Measurements from ENCODE around the gene PLCL2.

PLCL2 gene

DNA sequence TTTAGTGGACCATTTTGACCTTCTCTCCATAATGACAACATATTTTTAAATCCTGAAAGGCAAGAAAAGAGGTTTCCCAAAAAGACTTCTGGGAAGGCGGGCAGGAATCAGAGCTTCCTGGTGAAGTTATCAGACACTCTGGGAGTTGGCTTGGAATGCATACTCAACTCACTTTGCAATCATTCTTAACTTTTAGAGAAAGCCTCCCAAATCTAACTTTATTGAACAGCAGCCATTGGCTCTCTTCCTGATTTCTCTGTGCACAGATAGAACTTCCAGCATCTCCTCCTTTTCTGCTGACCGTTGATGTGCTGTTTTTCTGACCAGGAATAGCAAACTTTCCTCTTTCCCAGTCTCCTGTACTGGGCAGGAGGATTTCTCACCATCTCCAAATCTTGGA, 44.6 kb downstream of the PLCL2 start:
- TF ChIP-seq CTCF (IDR thresholded peaks at IDR 0.05), result no peak

DNA sequence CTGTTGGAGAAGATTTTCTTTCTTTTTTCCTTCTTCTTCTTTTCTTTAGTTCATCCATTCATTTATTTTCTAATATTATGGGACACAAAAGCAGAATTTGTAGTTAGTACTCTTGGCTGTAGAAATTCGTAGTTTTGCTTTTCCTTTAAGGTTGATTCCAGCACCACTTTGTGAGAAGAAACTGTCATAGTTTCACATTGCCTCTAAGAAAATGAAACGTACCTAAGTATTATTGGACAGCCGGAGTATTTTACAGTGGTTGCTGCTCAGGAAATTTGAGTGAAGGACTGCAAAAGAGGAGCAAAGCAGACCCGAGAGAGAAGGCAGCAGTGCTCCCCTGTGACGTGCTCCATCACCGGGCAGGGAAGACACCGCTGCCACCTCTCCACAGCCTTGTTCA, 48.1 kb downstream of the PLCL2 start:
- TF ChIP-seq CTCF (IDR thresholded peaks at IDR 0.05), result no peak

GRCh38 chr3:16935781-16936180, 51.0 kb downstream of the PLCL2 start:
- TF ChIP-seq CTCF (IDR thresholded peaks at IDR 0.05), result no peak

DNA sequence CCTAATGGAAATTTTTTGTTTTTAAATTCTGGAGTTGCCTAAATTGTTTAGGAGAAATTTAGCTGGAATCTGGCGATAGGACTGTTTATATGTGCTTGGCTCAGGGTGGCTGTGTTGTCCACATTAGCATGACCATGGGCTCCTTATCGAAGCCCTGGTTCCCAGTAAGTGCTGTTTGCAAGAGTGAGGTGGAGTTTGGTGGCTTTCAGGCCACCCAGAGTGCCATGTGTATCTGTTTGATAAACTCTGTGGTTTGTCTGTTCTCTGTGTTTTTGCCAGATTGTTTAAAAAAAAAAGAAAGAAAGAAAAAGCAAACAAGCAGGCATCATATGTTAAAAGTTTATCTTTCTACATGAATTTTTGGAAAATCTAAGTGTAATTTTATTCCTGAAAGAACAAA, 51.5 kb downstream of the PLCL2 start:
- no peak for TF ChIP-seq CTCF (IDR thresholded peaks at IDR 0.05)

DNA sequence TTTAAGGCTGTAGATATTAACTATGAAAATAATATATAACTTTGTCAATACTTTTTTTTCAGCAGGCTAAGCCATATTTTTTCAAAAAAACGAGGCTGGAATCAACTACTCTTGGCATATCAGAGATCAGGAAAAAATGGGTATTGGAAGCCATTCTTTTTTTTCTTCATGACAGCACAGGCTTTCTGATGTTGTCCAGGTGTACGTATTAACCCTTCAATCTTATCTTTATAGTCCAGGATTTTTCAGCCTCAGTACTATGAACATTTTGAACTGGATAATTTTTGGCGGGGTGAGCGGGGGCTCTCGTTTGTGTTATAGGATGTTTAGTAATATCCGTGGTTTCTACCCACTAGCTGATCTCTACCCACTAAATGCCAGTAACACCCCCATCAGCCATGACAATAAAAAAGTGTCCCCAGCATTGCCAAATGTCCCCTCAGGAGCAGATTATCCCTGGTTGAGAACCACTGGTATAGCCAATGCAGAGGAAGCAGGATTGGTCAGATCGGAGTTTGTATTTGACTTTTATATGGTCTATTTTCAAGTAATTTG, 52.0 kb downstream of the PLCL2 start:
- no peak for TF ChIP-seq CTCF (IDR thresholded peaks at IDR 0.05)

GRCh38 chr3:16937326-16937845, 52.6 kb downstream of the PLCL2 start:
- no peak for TF ChIP-seq CTCF (IDR thresholded peaks at IDR 0.05)

GRCh38 chr3:16940769-16941700, 56.3 kb downstream of the PLCL2 start:
- no peak for TF ChIP-seq CTCF (IDR thresholded peaks at IDR 0.05)
